ENCODE results near the gene NGFR. TPM values are rescaled to one million over a fixed set of nuclear protein-coding genes. Genes with fewer than 3 reads are reported as not detected.

NGFR gene
- total and polyA plus RNA-seq, 3 donors from 2014 or later = 11.3 to 21.5 (median 20.6) TPM

GRCh38 chr17:49523196-49523595 lies 28.1 kb downstream of the NGFR start:
- intact Hi-C loops (cut with DNase I; ENCODE audit: low total_unique reads) = no loop called here
- Histone ChIP-seq H3K36me3 (ENCODE audit: low read depth, missing control alignments) (no peaks in the 10 kb centered on the region), H3K27me3 (no peaks in the 10 kb centered on the region), H3K4me1 (peaks cover 15% of the 10 kb centered on the region), H3K27ac (no peak overlapping the region), H3K9me3 (no peaks in the 10 kb centered on the region), H3K4me3 (no peak overlapping the region)
- TF ChIP-seq CTCF (IDR thresholded peaks at IDR 0.05) (no peak), POLR2A (IDR thresholded peaks at IDR 0.05) (no peak)
- no peak for DNase-seq
- WGBS, 2 donors = 91 to 95% methylated on average over 5 of the region's 5 CpGs

GRCh38 chr17:49523706-49524472 lies 28.8 kb downstream of the NGFR start:
- 88 to 93% methylated on average over 6 to 11 of the region's 11 CpGs for WGBS, 2 donors
- Histone ChIP-seq H3K27ac (no peak overlapping the region), H3K36me3 (ENCODE audit: low read depth, missing control alignments) (no peaks in the 10 kb centered on the region), H3K27me3 (no peaks in the 10 kb centered on the region), H3K4me3 (no peak overlapping the region), H3K4me1 (peaks cover 15% of the 10 kb centered on the region), H3K9me3 (no peaks in the 10 kb centered on the region)
- DNase-seq = no peak
- intact Hi-C loops (cut with DNase I; ENCODE audit: low total_unique reads) = no loop called here
- TF ChIP-seq POLR2A (IDR thresholded peaks at IDR 0.05) (no peak), CTCF (IDR thresholded peaks at IDR 0.05) (no peak)

- Histone ChIP-seq H3K4me1 (peaks cover 15% of the 10 kb centered on the region), H3K9me3 (no peaks in the 10 kb centered on the region), H3K4me3 (no peak overlapping the region), H3K27me3 (no peaks in the 10 kb centered on the region), H3K27ac (no peak overlapping the region), H3K36me3 (ENCODE audit: low read depth, missing control alignments) (no peaks in the 10 kb centered on the region)
- TF ChIP-seq POLR2A (IDR thresholded peaks at IDR 0.05) = no peak
- DNase-seq = no peak
- intact Hi-C loops (cut with DNase I; ENCODE audit: low total_unique reads) = no loop called here
- WGBS, 2 donors = 88 to 91% methylated on average over 14 to 17 of the region's 17 CpGs
These were observed 29.6 kb downstream of the NGFR start for GRCh38 chr17:49524473-49525359.

GRCh38 chr17:49525831-49526741 lies 31.0 kb downstream of the NGFR start:
- Histone ChIP-seq H3K4me1 (peaks cover 12% of the 10 kb centered on the region), H3K27me3 (no peaks in the 10 kb centered on the region), H3K4me3 (no peak overlapping the region), H3K36me3 (ENCODE audit: low read depth, missing control alignments) (no peaks in the 10 kb centered on the region), H3K27ac (no peak overlapping the region), H3K9me3 (no peaks in the 10 kb centered on the region)
- DNase-seq = peak; percentile 63
- TF ChIP-seq POLR2A (IDR thresholded peaks at IDR 0.05) = no peak
- TF ChIP-seq CTCF (IDR thresholded peaks at IDR 0.05) = no peak
- intact Hi-C loops (cut with DNase I; ENCODE audit: low total_unique reads) = no loop called here
- WGBS, 2 donors = 71 to 78% methylated on average over 23 to 24 of the region's 24 CpGs

All from testis (tissue), 3 donors.